ENCODE data around the gene TBP.

The TBP gene

GRCh38 chr6:170535004-170535403 lies 19.2 kb upstream of the TBP start:
- DNase-seq (ENCODE audit: low read depth), result no peak

GRCh38 chr6:170536671-170537070 lies 17.5 kb upstream of the TBP start:
- no peak for DNase-seq (ENCODE audit: low read depth)

- DNase-seq (ENCODE audit: low read depth), result no peak
Measured at GRCh38 chr6:170537329-170537728, 16.8 kb upstream of the TBP start.

- DNase-seq (ENCODE audit: low read depth), result no peak
Measured at GRCh38 chr6:170542031-170542719, 12.0 kb upstream of the TBP start.

- DNase-seq (ENCODE audit: low read depth), result no peak
Measured at GRCh38 chr6:170545405-170545804, 8.8 kb upstream of the TBP start.

GRCh38 chr6:170552765-170553533 lies 1.2 kb upstream of the TBP start, which contains the start of gene PSMB1:
TSS of gene PSMB1 (minus strand) at chr6:170553307. CDS start at chr6:170553242, 65 bp downstream.
- DNase-seq (ENCODE audit: low read depth), result peak; percentile 65

GRCh38 chr6:170553534-170554012 lies 596 bp upstream of the TBP start:
- DNase-seq (ENCODE audit: low read depth), result peak; percentile 31

GRCh38 chr6:170554796-170555137 lies 598 bp downstream of the TBP start:
- DNase-seq (ENCODE audit: low read depth), result no peak

- no peak for DNase-seq (ENCODE audit: low read depth)
Measured at GRCh38 chr6:170555305-170555704, 1.1 kb downstream of the TBP start.

- no peak for DNase-seq (ENCODE audit: low read depth)
Measured at GRCh38 chr6:170561555-170561954, 7.4 kb downstream of the TBP start.

- no peak for DNase-seq (ENCODE audit: low read depth)
Measured at GRCh38 chr6:170564936-170565530, 10.9 kb downstream of the TBP start.

- no peak for DNase-seq (ENCODE audit: low read depth)
Measured at GRCh38 chr6:170572704-170573466, 18.7 kb downstream of the TBP start.

- no peak for DNase-seq (ENCODE audit: low read depth)
Measured at GRCh38 chr6:170575250-170575649, 21.1 kb downstream of the TBP start.

- DNase-seq (ENCODE audit: low read depth), result no peak
Measured at GRCh38 chr6:170578909-170579308, 24.7 kb downstream of the TBP start.

GRCh38 chr6:170583756-170584180 lies 29.6 kb downstream of the TBP start:
- DNase-seq (ENCODE audit: low read depth), result no peak

GRCh38 chr6:170584181-170584953 lies 30.2 kb downstream of the TBP start, which contains the start of gene PDCD2:
TSS of gene PDCD2 (minus strand) at chr6:170584637. CDS start at chr6:170584581, 56 bp downstream.
- DNase-seq (ENCODE audit: low read depth), result peak; percentile 88

GRCh38 chr6:170584954-170585498 lies 30.9 kb downstream of the TBP start:
- DNase-seq (ENCODE audit: low read depth), result no peak

- no peak for DNase-seq (ENCODE audit: low read depth)
Measured at GRCh38 chr6:170590725-170591124, 36.6 kb downstream of the TBP start.

GRCh38 chr6:170596426-170596825 lies 42.3 kb downstream of the TBP start:
- no peak for DNase-seq (ENCODE audit: low read depth)

GRCh38 chr6:170597278-170597677 lies 43.1 kb downstream of the TBP start:
- no peak for DNase-seq (ENCODE audit: low read depth)
